Stimulated activated CD8-positive, alpha-beta memory T cell treated with anti-CD3 and anti-CD28 coated beads, Interleukin-7, amount 100 ng/mL, for 1 hour (primary cell): ENCODE data around the gene ARAP3.
"Not testable (repeated sequence)": the region's sequence is repeated elsewhere in the genome, so short reads cannot be mapped to it uniquely, and the experiment has no call there.

Experiments used
- DNase-seq, 2 donors: peaks; one replicate each; pipeline ENCODE4 v3.0.0-alpha.2; 2020; ENCODE audit warnings: low read depth in 2 of 2

ARAP3 gene

GRCh38 chr5:141681695-141682641 lies at the start of gene ARAP3:
Gene ARAP3 (minus strand): TSS chr5:141682230. CDS start chr5:141680486, 1,744 bp downstream.
- DNase-seq = no peak

DNA sequence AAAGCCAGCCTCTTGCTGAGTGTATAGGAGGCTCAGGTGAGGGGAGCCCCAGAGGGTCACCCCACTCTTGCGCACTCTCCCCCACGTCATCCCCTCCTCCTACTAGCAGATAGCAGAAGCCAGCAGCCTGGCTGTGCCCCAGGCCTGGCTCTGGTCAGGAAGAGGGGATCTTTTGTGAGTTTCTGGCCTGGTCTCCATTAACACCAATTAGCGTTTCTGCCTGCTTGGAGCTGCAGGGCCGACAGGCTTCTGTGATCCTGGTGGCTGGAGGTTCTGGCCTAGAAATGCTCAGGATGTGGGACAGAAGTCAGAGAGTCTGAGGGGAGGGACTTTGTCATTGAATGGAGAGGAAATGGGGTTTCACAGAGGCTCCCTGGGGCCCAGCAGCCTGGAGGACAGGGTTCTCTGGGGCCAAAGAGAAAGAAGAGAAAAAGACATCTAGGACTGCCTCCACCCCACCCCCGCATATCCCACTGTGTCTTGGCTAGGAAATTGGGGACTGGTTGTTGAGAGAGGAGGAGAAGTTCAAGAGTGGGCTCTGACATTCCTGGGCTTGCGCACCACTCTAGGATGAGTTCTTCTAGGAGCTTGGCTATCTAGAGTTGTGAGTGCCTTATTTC lies 47.5 kb upstream of the ARAP3 start:
- no peak for DNase-seq

DNA sequence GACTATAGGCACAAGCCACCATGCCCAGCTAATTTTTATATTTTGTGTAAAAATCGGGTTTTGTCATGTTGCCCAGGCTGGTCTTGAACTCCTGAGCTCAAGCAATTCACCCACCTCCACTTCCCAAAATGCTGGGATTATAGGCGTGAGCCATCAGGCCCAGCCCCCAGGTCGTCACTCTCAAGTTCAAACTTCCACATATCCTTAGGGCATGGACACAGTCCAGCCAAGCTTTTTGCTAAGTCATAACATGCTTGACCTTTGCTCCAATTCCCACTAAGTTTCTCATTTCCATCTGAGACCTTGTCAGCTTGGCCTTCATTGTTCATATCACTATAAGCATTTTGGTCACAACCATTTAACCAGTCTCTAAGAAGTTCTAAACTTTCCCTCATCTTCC lies 43.9 kb upstream of the ARAP3 start:
- no peak for DNase-seq

DNA sequence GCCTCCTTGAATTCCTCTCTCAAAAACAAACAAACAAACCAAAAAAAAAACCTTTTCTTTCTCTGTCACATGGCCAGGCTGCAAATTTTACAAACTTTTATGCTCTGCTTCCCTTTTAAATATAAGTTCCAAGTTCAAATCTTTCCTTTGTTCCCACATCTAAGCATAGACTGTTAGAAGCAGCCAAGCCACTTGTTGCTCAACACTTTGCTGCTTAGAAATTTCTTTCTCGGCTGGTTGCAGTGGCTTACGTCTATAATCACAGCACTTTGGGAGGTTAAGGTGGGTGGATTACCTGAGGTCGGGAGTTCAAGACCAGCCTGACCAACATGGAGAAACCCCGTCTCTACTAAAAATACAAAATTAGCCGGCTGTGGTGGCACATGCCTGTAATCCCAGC lies 43.1 kb upstream of the ARAP3 start:
- DNase-seq = not testable (repeated sequence)

DNA sequence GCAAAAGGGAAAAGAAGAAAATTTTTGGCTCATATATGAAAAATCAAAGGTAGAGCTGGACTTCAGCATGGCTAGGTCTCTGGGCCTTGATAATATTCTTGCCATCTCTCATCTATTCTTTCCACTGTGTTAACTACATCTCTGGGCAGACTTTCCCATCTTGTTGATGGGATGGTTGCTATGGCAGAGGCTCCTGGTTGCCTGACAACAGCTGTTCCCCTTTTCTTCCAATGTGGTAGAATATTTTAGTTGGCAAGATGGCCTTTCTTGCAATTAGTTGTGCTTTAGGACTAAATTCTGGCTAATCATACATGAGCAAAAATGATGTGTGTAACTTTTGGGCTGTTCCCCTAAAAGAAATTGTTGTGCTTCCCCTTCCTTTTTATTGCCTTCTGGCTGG lies 40.2 kb upstream of the ARAP3 start:
- DNase-seq = no peak

- no peak for DNase-seq
Measured at GRCh38 chr5:141717043-141717442, 35.0 kb upstream of the ARAP3 start.

- DNase-seq = no peak
Measured at GRCh38 chr5:141716468-141716867, 34.4 kb upstream of the ARAP3 start.

DNA sequence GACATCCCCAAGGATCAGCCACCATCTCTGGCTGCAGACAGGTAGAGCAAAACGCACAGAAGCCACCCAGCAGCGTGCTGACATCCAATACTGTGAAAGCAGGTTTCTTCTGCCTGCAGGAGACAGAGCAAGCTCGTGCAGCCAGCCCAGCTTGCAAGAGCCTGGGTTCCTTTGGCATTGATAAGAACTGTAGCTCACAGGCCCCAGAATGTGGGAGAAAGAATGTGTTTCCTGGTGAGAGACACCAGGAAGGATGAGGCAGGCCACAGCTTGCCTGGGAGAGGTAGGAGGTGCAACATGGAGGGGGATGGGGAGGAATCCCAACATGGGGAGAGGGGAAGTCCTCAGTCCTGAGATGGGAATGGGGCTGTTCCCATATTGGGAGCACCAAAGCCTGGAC lies 34.0 kb upstream of the ARAP3 start:
- DNase-seq = no peak

- DNase-seq = no peak
Measured at GRCh38 chr5:141715346-141715905, 33.4 kb upstream of the ARAP3 start.

DNA sequence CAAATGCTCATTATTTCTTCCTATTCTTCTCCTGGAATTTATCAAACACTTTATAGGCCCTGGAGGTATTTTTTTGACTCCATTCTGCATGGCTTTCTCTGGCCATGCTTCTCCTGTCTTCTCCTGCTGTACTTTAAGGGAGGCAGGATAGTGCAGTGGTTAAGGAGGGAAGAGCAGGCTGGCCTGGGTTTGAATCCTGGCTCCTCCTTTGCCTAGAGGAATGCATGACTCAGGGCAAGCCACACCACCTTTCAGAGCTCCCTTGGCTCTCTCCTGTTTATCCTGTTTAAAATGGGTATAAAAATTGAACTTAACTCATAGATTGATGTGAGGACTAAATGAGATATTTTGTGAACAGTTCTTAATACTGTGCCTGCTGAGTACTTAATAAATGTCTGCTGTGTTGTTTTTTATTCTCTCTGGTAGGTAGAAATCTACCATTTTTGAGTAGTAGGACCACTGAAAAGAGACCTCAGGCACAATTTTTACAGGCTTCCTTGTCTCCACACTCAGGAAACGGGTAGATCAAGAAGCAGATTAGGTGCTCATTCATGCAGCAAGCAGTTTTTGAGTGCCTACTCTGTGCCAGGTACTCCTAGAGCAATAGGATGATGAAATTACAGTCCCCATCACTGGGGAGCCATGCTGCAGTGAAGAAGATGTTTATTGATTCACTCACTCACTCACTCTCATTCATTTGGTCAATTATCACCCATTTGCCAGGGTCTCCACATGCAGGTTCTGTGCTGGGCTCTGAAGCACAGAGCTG lies 32.7 kb upstream of the ARAP3 start:
- DNase-seq = no peak

DNA sequence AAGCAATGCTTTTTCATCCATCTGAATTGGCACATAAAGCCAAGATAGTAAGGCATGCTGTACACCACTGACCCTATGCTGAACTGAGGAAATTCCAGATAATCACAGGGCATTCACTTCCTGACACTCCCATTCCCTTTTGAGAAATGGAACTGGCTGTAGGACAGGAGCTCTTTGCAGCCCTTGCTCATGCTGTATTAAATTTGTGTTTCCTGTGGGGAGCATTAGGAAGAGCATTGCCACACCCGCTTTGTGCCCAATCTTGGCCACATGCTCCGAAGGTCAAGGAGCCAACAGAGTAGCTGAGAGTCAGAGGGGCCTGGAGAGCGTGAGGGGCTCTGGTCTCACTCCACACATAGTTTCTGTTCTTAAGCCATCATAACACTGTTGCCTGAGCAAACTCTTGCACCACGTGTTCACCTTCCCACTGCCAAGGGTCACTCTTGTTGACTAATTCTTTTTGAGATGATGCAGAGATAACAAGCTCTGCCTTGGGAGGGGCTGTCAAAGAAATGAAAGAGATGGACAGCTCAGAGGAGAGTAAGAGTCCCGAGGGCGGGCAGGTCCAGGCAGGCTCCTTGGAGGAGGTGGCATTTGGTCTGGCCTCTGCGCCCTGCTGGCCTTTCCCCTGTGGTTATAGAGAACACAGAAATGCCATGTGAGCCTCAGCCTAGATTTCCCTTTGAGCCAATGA lies 31.7 kb upstream of the ARAP3 start:
- no peak for DNase-seq

DNA sequence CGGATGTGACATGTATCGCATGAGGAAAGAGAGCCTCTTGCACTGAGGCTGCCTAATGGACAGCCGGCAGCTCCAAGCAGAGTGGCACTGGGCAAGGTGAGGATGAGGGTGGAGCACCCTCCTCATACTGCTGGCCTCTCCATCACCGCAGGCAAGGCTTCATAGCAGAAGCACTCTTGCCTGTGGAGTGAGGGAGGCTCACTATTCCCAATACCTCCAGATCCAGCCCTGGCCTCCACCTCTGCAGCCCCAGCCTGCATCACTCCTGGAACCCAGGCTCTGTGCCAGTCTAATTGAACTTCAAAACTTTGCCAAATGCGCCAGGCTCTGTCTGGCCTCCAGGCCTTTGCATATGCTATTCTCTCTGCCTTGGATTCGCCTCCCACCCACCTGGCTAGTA lies 29.7 kb upstream of the ARAP3 start:
- no peak for DNase-seq

GRCh38 chr5:141709699-141710267 lies 27.8 kb upstream of the ARAP3 start:
- DNase-seq = no peak

- no peak for DNase-seq
Measured at GRCh38 chr5:141708016-141708415, 26.0 kb upstream of the ARAP3 start.

GRCh38 chr5:141707510-141707909 lies 25.5 kb upstream of the ARAP3 start:
- DNase-seq = no peak

GRCh38 chr5:141706121-141706520 lies 24.1 kb upstream of the ARAP3 start:
- no peak for DNase-seq

DNA sequence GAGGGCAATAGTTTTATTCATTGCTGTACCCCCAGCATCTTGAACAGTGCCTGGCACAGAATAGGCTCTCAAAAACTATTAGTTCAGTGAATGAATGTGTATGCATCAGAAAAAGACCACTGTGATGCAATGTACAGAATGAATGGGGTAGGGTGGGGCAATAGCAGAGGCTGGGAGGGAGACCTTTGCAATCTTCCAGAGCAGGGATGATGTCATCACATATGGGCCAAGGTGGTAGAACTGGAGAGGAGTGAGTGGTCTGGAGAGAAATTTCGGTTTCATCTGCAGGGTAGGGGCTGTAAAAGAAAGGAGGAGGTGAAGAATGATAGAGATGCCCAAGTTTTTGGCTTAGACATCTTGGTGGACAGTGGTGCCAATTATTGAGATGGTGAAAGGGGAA lies 23.4 kb upstream of the ARAP3 start:
- no peak for DNase-seq

GRCh38 chr5:141704782-141705297 lies 22.8 kb upstream of the ARAP3 start:
- DNase-seq = no peak

- no peak for DNase-seq
Measured at GRCh38 chr5:141703133-141703561, 21.1 kb upstream of the ARAP3 start.

GRCh38 chr5:141701360-141702119 lies 19.5 kb upstream of the ARAP3 start:
- no peak for DNase-seq
